Thyroid gland (tissue), 4 donors: ENCODE results near the gene EHMT1. TPM values are rescaled to one million over a fixed set of nuclear protein-coding genes. Genes with fewer than 3 reads are reported as not detected.

Experiments used
- DNase-seq, 2 donors: peaks; one replicate each; pipeline ENCODE4 v3.0.0-alpha.2; 2019
- H3K27ac ChIP-seq, 3 donors: fragments of 200-600 bp; sonication (generic); 1 replicate in 2 of 3; 2 replicates in 1 of 3; pipeline ENCODE4 v1.5.1; 2016 to 2019; ENCODE audit warnings: mild to moderate bottlenecking in 1 of 3, moderate library complexity in 1 of 3
- H3K27me3 ChIP-seq: fragments of 200-600 bp; sonication (generic); one replicate; pipeline ENCODE4 v1.5.1; 2019
- H3K36me3 ChIP-seq, 2 donors: fragments of 200-600 bp; sonication (generic); one replicate each; pipeline ENCODE4 v1.5.1; 2016 to 2019
- H3K4me1 ChIP-seq, 2 donors: fragments of 200-600 bp; sonication (generic); one replicate each; pipeline ENCODE4 v1.5.1; 2017 to 2019
- H3K4me3 ChIP-seq, 3 donors: fragments of 200-600 bp; sonication (generic); replicated peaks in 1 of 3; 1 replicate in 2 of 3; 2 replicates in 1 of 3; pipeline ENCODE4 v1.5.1; 2016; ENCODE audit warnings: mild to moderate bottlenecking in 1 of 3
- H3K9me3 ChIP-seq: fragments of 200-600 bp; sonication (generic); one replicate; pipeline ENCODE4 v1.5.1; 2017
- POLR2A ChIP-seq, 2 donors: fragments of 450-650 bp; IDR thresholded peaks; one replicate each; pipeline ENCODE4 v1.6.1; 2017; ENCODE audit warnings: antibody characterized with exemption in 2 of 2, mild to moderate bottlenecking in 2 of 2, moderate library complexity in 1 of 2
- WGBS, 2 donors: methylation state at CpG; one replicate each; pipeline ENCODE4 v1.1.5; 2017; 5-methylcytosine and 5-hydroxymethylcytosine counted together
- intact Hi-C: fragments of 100-400 bp; cut with DNase I; formaldehyde crosslinking; loops from one replicate; pipeline ENCODE4 v1.15.1; 2023
- total RNA-seq, 4 donors: library from RNA; depleted of rRNA; stranded (reverse); fragments of >200 nt; gene quantifications; one replicate each; pipeline ENCODE4 v1.2.3, GENCODE V29; 2016
- TF ChIP-seq, protein P1 (sequence below), 6 experiments: fragments of 200-600 bp in 3 of 6; fragments of 450-650 bp in 3 of 6; sonication (generic) in 3 of 6; IDR thresholded peaks; one replicate each; pipeline ENCODE4 v1.5.1; 2016 to 2019; ENCODE audit warnings: antibody characterized with exemption in 6 of 6, mild to moderate bottlenecking in 2 of 6, inconsistent platforms in 1 of 6, moderate library complexity in 1 of 6

Gene EHMT1
- total RNA-seq, 4 donors from 2014 or later: 56.8 to 99.5 (median 94.4) TPM

DNA sequence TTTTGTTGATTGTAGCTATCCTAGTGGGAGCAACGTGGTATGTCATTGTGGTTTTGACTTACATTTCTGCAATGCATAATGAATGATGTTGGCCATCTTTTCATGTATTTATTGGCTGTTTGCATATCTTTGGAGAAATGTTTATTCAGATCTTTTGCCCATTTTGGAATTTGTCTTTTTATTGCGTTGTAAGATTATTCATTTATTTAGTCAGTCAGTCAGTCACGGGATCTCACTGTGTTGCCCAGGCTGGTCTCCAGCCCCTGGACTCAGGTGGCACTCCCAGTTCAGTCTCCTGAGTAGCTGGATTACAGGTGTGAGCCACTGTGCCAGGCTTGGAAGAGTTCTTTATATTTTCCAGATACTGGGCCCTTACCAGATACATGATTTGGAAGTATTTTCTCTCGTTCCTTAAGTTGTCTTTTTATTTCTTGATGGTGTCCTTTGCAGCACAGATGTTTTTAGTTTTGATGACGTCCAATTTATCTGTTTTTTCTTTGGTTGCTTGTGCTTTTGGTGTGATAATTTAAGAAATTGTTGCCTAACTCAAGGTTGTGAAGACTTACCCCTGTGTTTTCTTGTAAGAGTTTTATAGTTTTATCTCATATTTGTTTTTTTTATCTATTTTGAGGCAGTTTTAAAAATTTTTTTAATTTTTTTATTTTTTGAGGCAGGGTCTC, 67.1 kb downstream of the EHMT1 start:
- Histone ChIP-seq H3K27ac (no peak overlapping the region), H3K36me3 (no peaks in the 10 kb centered on the region), H3K4me3 (no peak overlapping the region), H3K27me3 (no peaks in the 10 kb centered on the region), H3K9me3 (no peaks in the 10 kb centered on the region), H3K4me1 (peaks cover 38 to 39% of the 10 kb centered on the region in 2 donors)
- no peak for TF ChIP-seq POLR2A (IDR thresholded peaks at IDR 0.05)
- TF ChIP-seq, protein P1, sequence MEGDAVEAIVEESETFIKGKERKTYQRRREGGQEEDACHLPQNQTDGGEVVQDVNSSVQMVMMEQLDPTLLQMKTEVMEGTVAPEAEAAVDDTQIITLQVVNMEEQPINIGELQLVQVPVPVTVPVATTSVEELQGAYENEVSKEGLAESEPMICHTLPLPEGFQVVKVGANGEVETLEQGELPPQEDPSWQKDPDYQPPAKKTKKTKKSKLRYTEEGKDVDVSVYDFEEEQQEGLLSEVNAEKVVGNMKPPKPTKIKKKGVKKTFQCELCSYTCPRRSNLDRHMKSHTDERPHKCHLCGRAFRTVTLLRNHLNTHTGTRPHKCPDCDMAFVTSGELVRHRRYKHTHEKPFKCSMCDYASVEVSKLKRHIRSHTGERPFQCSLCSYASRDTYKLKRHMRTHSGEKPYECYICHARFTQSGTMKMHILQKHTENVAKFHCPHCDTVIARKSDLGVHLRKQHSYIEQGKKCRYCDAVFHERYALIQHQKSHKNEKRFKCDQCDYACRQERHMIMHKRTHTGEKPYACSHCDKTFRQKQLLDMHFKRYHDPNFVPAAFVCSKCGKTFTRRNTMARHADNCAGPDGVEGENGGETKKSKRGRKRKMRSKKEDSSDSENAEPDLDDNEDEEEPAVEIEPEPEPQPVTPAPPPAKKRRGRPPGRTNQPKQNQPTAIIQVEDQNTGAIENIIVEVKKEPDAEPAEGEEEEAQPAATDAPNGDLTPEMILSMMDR (IDR thresholded peaks at IDR 0.05): no peak
- intact Hi-C loops: no loop called here
- DNase-seq: no peak
- WGBS, 2 donors: 87 to 88% methylated on average over 5 of the region's 5 CpGs

DNA sequence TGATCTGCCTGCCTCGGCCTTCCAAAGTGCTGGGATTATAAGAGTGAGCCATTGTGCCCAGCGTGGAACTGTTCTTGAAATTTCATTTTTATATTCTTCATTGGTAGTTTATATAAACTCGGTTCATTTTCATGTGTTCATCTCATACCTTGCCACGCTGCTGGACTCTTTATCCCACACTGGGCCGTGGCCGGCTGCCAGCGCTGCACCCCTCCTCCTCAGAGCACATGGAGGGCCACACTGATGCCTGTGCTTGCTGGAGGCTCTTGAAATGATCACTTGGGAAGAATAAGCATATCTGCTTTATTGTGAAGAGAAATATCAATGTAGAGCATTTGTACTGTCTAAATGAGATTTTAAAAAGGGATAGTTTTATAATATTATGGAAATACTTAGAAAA, 69.5 kb downstream of the EHMT1 start:
- no peaks in the 10 kb centered on the region for H3K36me3 ChIP-seq

DNA sequence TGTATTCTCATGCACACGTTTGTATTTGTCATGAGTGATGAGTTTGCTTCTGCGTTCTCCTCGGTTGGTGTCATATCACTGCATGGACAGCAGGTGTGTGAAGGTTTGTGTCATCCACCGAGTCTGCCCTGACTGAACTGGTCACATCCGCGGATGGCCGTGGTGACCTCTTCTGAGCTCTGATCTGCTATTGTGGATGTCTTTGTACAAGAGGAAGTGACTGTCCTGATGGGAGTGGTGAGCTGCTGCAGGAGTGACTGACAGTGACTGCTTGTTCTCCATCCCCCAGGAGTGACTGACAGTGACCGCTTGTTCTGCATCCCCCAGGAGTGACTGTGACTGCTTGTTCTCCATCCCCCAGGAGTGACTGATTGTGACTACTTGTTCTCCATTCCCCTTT, 69.9 kb downstream of the EHMT1 start:
- H3K36me3 ChIP-seq: no peaks in the 10 kb centered on the region
- H3K4me3 ChIP-seq: no peak overlapping the region
- intact Hi-C loops: no loop called here
- H3K27ac ChIP-seq: no peak overlapping the region
- no peak for TF ChIP-seq POLR2A (IDR thresholded peaks at IDR 0.05)
- TF ChIP-seq, protein P1 (IDR thresholded peaks at IDR 0.05): no peak
- H3K4me1 ChIP-seq: peaks cover 25 to 27% of the 10 kb centered on the region in 2 donors
- 77 to 81% methylated on average over 8 of the region's 8 CpGs for WGBS, 2 donors
- no peaks in the 10 kb centered on the region for H3K27me3 ChIP-seq
- DNase-seq: no peak
- H3K9me3 ChIP-seq: no peaks in the 10 kb centered on the region

More for the DNA sequence above, 69.5 kb downstream of the EHMT1 start:
- 93 to 97% methylated on average over 7 of the region's 7 CpGs for WGBS, 2 donors
- TF ChIP-seq, protein P1 (IDR thresholded peaks at IDR 0.05): no peak
- no peak for TF ChIP-seq POLR2A (IDR thresholded peaks at IDR 0.05)
- H3K27me3 ChIP-seq: no peaks in the 10 kb centered on the region
- DNase-seq: no peak
- intact Hi-C loops: no loop called here
- H3K4me1 ChIP-seq: peaks cover 30 to 31% of the 10 kb centered on the region in 2 donors
- H3K9me3 ChIP-seq: no peaks in the 10 kb centered on the region
- no peak overlapping the region for H3K4me3 ChIP-seq
- H3K27ac ChIP-seq: no peak overlapping the region

DNA sequence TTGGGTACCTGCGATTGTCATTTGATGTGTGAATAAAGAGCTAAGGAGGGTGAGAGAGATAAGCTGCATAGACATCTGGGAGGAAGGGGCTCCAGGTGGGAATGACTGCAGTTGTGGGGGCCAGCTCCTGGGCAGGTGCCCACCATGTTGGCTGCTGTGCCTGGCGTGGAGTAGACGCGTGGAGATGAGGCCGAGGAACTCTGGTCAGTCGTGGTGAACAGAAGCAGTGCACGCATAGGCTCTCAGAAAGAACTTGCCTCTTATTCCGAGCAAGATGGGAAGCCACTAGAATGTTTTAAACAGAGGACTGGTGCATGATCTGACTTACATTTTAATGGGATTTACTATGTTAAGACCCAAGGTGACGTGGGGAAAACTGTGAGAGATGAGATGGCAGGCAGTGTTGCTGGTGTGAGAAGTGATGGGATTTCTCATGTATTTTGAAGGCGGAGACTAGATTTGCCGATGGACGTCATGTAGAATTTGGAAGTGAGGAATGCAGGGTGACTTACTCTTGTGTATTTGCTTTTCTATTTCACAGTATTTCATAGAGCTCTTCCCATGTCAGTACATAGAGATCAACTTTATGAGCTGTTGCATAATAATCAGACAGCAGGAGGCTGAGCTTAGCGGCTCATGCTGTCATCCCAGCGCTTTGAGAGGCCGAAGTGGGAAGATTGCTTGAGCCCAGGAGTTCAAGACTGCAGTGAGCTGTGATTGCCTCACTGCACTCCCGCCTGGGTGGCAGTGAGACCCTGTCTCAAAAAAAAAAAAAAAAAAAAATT, 71.1 kb downstream of the EHMT1 start:
- no peak overlapping the region for H3K4me3 ChIP-seq
- no peak overlapping the region for H3K27ac ChIP-seq
- no peaks in the 10 kb centered on the region for H3K36me3 ChIP-seq
- no peak for DNase-seq
- H3K9me3 ChIP-seq: no peaks in the 10 kb centered on the region
- 93 to 95% methylated on average over 16 of the region's 16 CpGs for WGBS, 2 donors
- H3K4me1 ChIP-seq: peaks cover 13 to 18% of the 10 kb centered on the region in 2 donors
- H3K27me3 ChIP-seq: no peaks in the 10 kb centered on the region
- intact Hi-C loops: no loop called here
- TF ChIP-seq POLR2A (IDR thresholded peaks at IDR 0.05): no peak
- TF ChIP-seq, protein P1 (IDR thresholded peaks at IDR 0.05): no peak
